ENCODE results near the gene WWOX.
"Not testable (repeated sequence)": the region's sequence is repeated elsewhere in the genome, so short reads cannot be mapped to it uniquely, and the experiment has no call there.

WWOX gene

DNA sequence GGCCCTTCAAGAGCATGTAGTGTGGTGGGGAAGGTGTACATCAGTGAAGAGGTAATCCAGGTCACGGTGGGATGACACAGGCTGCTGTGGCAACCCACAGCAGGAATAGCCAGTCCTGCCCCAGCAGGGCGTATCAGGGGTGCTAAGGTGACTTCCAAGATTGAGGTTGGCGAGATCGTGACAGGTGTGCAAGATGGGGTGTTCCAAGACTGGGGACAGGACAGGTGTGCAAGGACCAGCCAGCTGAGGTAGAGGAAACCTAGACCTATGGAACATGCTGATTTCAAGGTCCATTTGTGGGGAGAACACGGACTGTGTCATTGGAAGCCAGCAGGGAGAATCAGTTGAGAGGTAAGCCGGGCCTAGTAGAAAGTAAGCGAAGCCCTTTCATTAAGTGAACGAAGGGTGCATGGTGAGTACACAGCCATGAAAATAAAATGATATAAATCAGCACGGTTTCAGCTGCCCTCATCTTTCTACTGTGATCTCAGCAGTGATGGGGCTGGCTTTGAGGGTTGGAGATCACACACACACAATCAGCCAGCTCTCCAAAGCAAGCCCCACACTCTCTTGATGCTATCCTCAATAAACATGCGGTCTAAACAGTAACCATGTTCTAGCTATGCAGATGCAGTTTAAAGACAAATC, 497.0 kb downstream of the WWOX start:
- no peak for FAIRE-seq

- FAIRE-seq = no peak
Observed at GRCh38 chr16:78596996-78597422, 497.6 kb downstream of the WWOX start.

GRCh38 chr16:78597809-78598570, 498.5 kb downstream of the WWOX start:
- no peak for FAIRE-seq

- FAIRE-seq = no peak
Observed at GRCh38 chr16:78599271-78599670, 499.8 kb downstream of the WWOX start.

DNA sequence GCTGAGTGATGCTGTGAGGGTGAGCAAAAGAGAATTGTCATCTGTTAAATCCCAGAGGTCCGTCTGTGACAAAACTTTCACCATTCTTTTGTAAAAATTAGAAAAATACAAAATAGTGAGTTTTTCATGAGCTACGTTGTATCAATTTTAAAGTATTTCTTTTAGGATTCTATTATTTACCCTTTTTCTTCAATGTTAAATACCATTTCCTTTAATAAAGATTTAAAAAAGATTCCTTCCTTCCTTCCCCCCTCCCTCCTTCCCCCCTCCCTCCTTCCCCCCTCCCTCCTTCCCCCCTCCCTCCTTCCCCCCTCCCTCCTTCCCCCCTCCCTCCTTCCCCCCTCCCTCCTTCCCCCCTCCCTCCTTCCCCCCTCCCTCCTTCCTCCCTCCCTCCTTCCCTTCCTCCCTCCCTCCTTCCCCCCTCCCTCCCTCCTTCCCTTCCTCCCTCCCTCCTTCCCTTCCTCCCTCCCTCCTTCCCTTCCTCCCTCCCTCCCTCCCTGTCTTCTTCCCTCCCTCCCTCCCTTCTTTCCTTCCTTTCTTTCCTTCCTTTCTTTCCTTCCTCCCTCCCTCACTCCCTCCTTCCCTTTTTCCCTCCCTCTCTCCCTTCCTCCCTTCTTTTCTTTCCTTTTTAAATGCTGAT, 505.1 kb downstream of the WWOX start:
- not testable (repeated sequence) for FAIRE-seq

GRCh38 chr16:78605548-78606101, 506.2 kb downstream of the WWOX start:
- FAIRE-seq = no peak

- no peak for FAIRE-seq
Observed at GRCh38 chr16:78606545-78606944, 507.1 kb downstream of the WWOX start.

DNA sequence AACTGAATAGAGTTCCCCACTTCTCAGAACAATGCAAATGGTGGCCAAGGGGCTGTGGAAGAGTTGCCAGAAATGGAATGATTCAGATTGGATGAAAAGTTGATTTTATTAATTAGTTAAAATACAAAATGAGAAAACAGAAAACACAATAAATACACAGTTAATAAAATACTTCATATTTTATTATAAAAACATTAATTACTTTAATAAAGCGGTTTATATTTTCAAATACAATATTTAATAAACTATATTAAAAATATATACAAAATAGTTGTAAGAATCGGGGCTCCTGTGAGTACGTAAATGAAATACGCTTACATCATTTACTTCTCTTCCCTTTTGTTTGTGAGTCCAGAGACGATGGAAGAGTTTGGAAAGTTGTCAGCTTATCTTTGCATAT, 507.6 kb downstream of the WWOX start:
- no peak for FAIRE-seq

GRCh38 chr16:78607465-78607864, 508.0 kb downstream of the WWOX start:
- no peak for FAIRE-seq

DNA sequence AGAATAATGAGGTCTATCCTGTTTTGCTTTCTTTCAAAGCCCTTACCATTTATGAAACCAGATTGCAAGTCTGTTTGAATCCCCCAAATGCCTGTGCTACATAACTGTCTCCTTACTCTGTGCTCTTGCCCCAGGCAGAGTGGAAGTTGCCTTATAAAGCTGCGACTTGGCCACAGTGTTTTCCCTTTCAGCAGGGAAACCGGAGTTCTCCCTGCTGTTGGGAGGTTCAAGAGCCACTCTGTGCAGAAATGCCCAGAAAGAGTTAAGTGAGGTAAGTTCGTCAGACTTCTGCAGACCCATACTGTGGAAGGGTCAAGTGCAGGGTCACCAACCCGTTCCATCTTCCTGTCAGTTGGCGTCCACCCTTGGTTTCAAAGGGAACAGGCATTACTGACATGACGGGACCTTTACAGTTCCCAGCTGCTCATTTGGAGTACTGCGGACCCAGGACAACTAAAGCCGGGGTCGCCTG, 508.9 kb downstream of the WWOX start:
- no peak for FAIRE-seq

DNA sequence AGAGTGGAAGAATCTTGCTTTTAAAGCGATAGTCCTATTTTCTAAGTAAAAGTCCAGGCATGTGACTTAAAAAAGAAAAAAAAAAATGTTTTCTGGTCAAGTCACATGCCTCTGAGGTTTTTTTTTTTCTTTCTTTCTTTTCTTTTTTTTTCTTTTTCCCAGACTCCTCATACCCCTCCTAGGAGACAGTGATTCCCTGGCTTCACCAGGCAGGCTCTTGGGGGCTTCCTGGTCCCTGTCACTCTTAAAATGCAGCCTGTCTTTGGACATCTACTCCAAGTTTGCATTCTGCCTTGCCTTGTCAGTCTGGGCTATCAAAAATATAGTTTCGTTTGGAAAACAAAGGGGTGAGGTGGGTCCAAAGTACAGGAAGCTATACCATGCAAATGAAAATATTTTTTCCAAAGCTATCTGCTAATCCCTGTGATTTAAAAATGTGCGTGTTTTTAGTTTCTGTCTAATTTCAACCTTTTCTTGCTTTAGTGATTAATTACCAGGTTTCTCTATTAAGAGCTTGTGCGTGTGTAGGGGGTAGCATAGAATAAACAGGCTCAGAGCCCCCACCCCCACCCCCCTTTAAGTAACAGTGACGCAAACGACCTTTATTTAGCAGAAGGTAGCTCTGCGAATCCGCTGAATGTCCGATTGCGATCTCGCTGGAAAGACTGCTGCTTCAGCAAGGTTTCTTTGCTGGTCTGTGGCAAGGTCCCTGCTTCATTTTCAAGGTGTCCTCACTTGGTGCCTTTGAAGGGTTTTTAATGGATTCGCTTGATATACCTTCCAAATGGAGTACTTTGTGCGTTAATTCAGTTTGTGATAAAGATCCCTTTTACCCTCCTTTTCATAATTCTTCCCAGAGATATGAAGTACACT, 510.2 kb downstream of the WWOX start:
- FAIRE-seq = no peak

DNA sequence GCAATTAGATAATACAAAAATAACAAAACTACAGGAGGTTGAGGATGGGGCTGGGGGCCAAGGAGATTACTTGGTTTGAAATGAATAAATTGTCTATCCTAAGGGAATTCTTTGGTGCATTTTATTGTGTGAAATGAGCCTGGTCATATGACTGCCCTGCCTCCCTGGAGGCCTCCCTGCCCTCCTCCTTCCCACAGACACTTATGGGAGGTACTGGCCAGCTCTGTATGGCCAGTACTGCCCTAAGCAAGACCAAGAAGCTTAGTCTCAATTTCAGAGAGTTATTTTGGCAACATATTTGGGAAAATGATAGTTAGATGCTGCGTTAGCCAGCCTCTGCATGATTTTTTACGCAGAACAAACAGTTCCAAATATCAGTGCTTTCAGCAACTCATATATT, 511.9 kb downstream of the WWOX start:
- no peak for FAIRE-seq

DNA sequence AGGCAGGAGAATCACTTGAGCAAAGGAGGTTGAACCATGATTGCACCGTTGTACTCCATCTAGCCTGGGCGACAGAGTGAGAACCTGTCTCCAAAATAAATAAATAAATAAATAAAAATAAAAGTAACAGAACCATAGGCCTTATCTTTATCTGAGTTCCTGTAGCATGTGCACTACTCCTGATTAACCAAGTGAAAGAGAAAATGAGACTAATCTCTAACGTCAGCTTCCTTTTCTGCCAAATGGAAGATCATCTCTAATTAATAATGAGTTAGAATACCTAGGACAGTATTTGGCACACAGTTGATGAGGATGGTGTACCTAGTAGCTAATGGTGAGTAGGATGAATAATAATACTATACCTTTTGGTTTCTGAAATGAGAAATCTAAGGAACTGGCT, 520.4 kb downstream of the WWOX start:
- FAIRE-seq = no peak

DNA sequence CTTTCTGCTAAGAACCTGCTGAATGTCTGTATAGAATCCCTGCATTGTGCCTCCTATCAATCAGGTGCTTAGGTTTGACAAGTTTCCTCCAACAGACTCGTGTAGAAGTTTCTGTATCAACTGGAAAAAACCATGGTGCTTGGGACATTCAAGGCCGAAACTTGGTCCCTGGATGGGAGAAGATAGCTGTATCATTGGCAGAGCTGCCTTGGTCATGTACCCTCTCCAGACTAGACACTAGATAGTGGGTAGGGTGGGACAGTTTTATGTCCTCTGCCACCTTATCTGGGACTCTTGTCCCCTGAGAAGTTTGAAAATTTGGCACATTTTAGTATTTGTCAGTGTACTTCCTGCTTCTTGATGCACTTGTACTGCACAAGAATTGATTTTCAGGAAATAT, 520.8 kb downstream of the WWOX start:
- FAIRE-seq = no peak

GRCh38 chr16:78623796-78624195, 524.3 kb downstream of the WWOX start:
- no peak for FAIRE-seq

DNA sequence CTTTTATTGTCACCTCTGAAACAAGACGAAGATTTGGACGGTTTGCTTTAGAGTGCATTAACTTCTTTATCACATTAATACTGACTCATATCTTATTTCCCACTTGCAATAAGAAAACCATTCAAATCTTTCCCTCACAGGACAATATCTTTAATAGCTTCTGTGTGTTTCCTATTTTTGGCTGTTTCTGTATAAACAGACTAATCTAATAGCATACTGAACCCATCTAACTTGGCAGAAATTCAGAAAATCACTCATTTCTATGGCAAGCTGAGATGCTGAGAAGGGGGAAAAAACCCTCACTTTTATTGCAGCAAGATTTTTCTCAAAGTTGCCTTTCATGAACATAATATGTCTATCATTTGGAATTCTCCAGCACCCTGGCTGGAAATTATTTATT, 524.9 kb downstream of the WWOX start:
- no peak for FAIRE-seq

DNA sequence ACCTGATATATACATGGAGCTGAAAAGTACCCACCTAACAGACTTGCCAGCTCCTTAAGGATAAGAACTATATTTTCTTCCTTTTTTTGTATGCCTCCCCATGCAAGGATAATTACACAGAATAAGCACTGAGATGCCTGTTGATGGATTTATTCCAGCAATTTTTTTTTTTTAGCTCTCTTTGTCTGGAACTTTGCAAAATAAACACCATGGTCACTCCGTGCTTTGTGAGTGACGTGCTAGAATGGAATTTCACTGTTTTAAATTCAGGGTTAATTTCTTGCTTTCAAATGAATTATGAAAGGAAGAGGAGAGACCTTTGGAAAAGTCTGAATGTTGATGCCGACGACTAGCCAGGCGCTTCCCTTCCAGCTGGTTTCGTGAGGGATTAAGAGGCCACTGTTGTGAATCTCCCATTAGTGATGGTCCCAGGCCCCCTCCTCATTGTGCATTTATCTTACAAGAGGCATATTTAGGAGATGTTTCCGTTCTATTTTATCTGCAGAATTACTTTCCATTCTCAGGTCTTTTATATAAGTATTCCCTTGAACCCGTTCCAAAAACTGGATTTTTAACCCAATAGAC, 529.1 kb downstream of the WWOX start:
- FAIRE-seq = no peak

- no peak for FAIRE-seq
Observed at GRCh38 chr16:78629173-78629572, 529.7 kb downstream of the WWOX start.

DNA sequence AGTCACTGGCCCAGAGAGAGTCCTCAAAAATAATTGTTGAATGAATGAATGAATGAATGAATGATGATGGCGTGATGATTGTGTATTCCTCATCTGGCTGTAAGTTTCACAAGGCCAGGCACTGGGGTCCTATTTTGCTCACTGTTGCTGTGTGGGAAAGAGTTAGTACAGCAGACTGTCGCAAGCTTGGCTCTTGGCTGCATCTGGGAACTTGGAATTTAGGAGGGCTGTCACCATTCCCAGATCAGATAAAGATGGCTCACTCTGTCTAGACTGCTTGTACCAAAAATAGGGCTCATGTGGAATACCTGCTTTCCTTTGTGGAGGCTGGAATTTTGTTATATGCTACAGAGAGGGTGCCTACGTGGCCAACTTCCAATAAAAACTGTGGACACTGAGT, 530.6 kb downstream of the WWOX start:
- FAIRE-seq = no peak

DNA sequence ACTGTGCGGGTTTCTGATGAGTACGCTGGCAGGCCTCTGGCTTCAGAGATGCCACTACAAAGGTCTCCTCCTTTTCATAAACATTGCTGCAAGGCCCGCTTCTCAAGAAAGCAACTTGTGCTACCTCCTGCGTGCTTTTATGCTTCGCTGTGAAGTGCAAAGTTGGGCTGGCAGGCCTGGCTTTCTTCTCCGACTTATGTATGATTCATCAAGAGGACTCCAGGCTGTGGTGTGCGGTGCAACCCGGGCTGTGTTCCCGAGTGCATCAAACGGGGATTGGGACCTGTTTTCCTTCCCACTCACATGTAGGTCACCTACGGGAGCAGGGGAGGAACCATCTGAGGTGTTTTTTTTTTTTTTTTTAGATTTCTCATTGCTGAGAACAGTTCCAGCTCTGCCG, 534.1 kb downstream of the WWOX start:
- no peak for FAIRE-seq

DNA sequence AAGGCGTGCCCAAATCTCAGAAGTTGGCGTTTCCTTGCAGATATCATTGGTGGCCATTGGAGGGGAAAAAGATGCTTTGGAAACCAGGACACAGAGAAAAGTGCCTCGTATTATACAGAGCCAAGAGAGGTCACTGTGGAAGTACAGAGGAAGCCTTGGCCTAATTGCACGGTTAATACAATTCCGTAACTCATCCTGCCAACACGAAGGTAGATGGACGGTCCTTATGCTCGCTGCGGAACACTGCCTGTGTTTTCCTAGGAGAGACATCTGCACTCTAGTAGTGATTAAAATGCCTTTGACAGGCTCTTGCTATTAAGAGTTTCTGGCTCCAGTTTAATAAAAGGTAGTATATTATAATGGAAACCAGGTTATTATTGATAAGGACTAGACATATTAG, 536.4 kb downstream of the WWOX start:
- FAIRE-seq = no peak

DNA sequence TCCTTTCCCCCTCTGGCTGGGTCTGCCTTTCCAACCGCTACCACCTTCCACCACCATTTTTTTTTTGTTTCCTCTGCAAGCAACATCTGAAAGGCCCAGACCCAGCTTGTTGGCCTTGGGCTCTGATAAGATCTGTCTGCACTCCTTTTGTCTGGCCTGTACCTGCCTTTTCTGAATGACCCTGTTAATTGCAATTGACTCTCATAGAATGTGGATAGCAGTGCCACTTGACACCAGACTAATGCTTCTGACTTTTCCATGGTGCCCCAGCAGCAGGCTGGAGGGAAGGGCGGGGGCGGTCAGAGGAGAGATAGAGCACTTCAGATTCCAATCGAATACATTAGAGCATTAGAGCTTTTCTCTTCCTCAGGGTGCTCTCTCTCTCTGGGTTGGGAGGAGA, 538.9 kb downstream of the WWOX start:
- no peak for FAIRE-seq

Measured in TTC549 (cell line).